Natural killer cell treated with Interleukin-12 subunit alpha and Interleukin-12 subunit beta and Interleukin-15 and Interleukin-18, amount 100 ng/mL, for 72 hours (primary cell): ENCODE data around the gene MYBPC2. TPM values are rescaled to one million over a fixed set of nuclear protein-coding genes. Genes with fewer than 3 reads are reported as not detected.

Experiments used
- ATAC-seq, 2 donors: fragments of 150-1000 bp; cut with Tn5 transposase in 1 of 2; sonication (Bioruptor Pico), chemical (Tn5 transposase) in 1 of 2; 2 replicates each; pipeline ENCODE4 v1.10.0; 2021
- DNase-seq: peaks from one replicate; pipeline ENCODE4 v3.0.0; 2022; ENCODE audit warnings: low spot score
- H3K27ac Mint-ChIP-seq, 2 donors: 1 replicate in 1 of 2; 2 replicates in 1 of 2; pipeline ENCODE4 v1.8.0; 2022; ENCODE audit warnings: mixed read lengths in 2 of 2, mild to moderate bottlenecking in 1 of 2, moderate library complexity in 1 of 2
- H3K27me3 Mint-ChIP-seq, 2 donors: 1 replicate in 1 of 2; 2 replicates in 1 of 2; pipeline ENCODE4 v1.8.0; 2022; ENCODE audit warnings: mixed read lengths in 2 of 2
- H3K36me3 Mint-ChIP-seq: one replicate; pipeline ENCODE4 v1.8.0; 2022; ENCODE audit warnings: mixed read lengths
- H3K4me1 Mint-ChIP-seq, 2 donors: 1 replicate in 1 of 2; 2 replicates in 1 of 2; pipeline ENCODE4 v1.8.0; 2022; ENCODE audit warnings: low read depth in 2 of 2, mixed read lengths in 2 of 2, mild to moderate bottlenecking in 1 of 2
- H3K4me3 Mint-ChIP-seq: one replicate; pipeline ENCODE4 v1.8.0; 2022; ENCODE audit warnings: mixed read lengths
- H3K9me3 Mint-ChIP-seq: 2 replicates; pipeline ENCODE4 v1.8.0; 2022; ENCODE audit warnings: mixed read lengths
- total RNA-seq, 2 donors: library from RNA; stranded (reverse); gene quantifications; one replicate each; pipeline ENCODE4 v1.2.3, GENCODE V29; 2022

Gene MYBPC2
- total RNA-seq, 2 donors from 2014 or later: 0.50 TPM; not detected in 1

- DNase-seq: no peak
- H3K27ac Mint-ChIP-seq: no peak overlapping the region
- peaks cover 20 to 24% of the 10 kb centered on the region in 2 donors for H3K4me1 Mint-ChIP-seq
- no peak for ATAC-seq
- H3K36me3 Mint-ChIP-seq: no peaks in the 10 kb centered on the region
- no peaks in the 10 kb centered on the region for H3K27me3 Mint-ChIP-seq
- no peak overlapping the region for H3K4me3 Mint-ChIP-seq
- H3K9me3 Mint-ChIP-seq: no peaks in the 10 kb centered on the region
Measured at GRCh38 chr19:50506700-50507099, 74.0 kb downstream of the MYBPC2 start.

GRCh38 chr19:50507376-50507775 lies 74.7 kb downstream of the MYBPC2 start:
- no peak overlapping the region for H3K27ac Mint-ChIP-seq

GRCh38 chr19:50508843-50509190 lies 76.1 kb downstream of the MYBPC2 start:
- H3K4me3 Mint-ChIP-seq: peak overlapping the region; percentile 65
- H3K4me1 Mint-ChIP-seq: peaks cover 22 to 26% of the 10 kb centered on the region in 2 donors
- DNase-seq: no peak
- H3K36me3 Mint-ChIP-seq: no peaks in the 10 kb centered on the region
- H3K27me3 Mint-ChIP-seq: no peaks in the 10 kb centered on the region
- peak overlapping the region; percentile 25 to 37 for H3K27ac Mint-ChIP-seq
- H3K9me3 Mint-ChIP-seq: no peaks in the 10 kb centered on the region
- ATAC-seq: no peak

More at GRCh38 chr19:50507376-50507775, 74.7 kb downstream of the MYBPC2 start:
- ATAC-seq (no peak), DNase-seq (no peak)
- Mint-ChIP-seq H3K4me1 (peaks cover 22 to 26% of the 10 kb centered on the region in 2 donors), H3K36me3 (no peaks in the 10 kb centered on the region), H3K4me3 (no peak overlapping the region), H3K9me3 (no peaks in the 10 kb centered on the region), H3K27me3 (no peaks in the 10 kb centered on the region)

GRCh38 chr19:50509366-50509765 lies 76.7 kb downstream of the MYBPC2 start:
- no peaks in the 10 kb centered on the region for H3K27me3 Mint-ChIP-seq
- H3K4me3 Mint-ChIP-seq: peak overlapping the region; percentile 65
- no peaks in the 10 kb centered on the region for H3K9me3 Mint-ChIP-seq
- DNase-seq (no peak), ATAC-seq (no peak)
- H3K4me1 Mint-ChIP-seq: peaks cover 22 to 26% of the 10 kb centered on the region in 2 donors
- H3K36me3 Mint-ChIP-seq: no peaks in the 10 kb centered on the region
- H3K27ac Mint-ChIP-seq: peak overlapping the region in 1 of 2 donors; percentile 37

- DNase-seq (no peak), ATAC-seq (no peak)
- Mint-ChIP-seq H3K4me3 (peak overlapping the region; percentile 94), H3K4me1 (peaks cover 22 to 26% of the 10 kb centered on the region in 2 donors), H3K36me3 (no peaks in the 10 kb centered on the region), H3K27ac (peak overlapping the region; percentile 60 to 88), H3K27me3 (no peaks in the 10 kb centered on the region), H3K9me3 (no peaks in the 10 kb centered on the region)
Measured at GRCh38 chr19:50510121-50510670, 77.5 kb downstream of the MYBPC2 start.

- Mint-ChIP-seq H3K27me3 (no peaks in the 10 kb centered on the region), H3K27ac (peak overlapping the region; percentile 60 to 88), H3K4me3 (peak overlapping the region; percentile 94), H3K36me3 (no peaks in the 10 kb centered on the region), H3K9me3 (no peaks in the 10 kb centered on the region), H3K4me1 (peaks cover 22 to 26% of the 10 kb centered on the region in 2 donors)
- DNase-seq: no peak
- no peak for ATAC-seq
Measured at GRCh38 chr19:50510700-50511068, 78.0 kb downstream of the MYBPC2 start.

- DNase-seq: peak; percentile 99
- peak within 1 kb of the TSS; percentile 94 for H3K4me3 Mint-ChIP-seq
- peaks cover 22 to 26% of the 10 kb centered on the region in 2 donors for H3K4me1 Mint-ChIP-seq
- H3K9me3 Mint-ChIP-seq: no peaks in the 10 kb centered on the region
- H3K27ac Mint-ChIP-seq: peak within 1 kb of the TSS; percentile 60 to 88
- no peaks in the 10 kb centered on the region for H3K36me3 Mint-ChIP-seq
- ATAC-seq: peak; percentile 97
- H3K27me3 Mint-ChIP-seq: no peaks in the 10 kb centered on the region
Measured at GRCh38 chr19:50511069-50511822, 78.6 kb downstream of the MYBPC2 start, which contains the start of gene JOSD2. JOSD2 (minus strand) TSS chr19:50511191; CDS start chr19:50510431, 760 bp downstream.

- peak overlapping the region; percentile 60 to 88 for H3K27ac Mint-ChIP-seq
Measured at GRCh38 chr19:50512112-50512998, 79.7 kb downstream of the MYBPC2 start.

GRCh38 chr19:50512999-50513745 lies 80.5 kb downstream of the MYBPC2 start:
- Mint-ChIP-seq H3K27me3 (no peaks in the 10 kb centered on the region), H3K36me3 (no peaks in the 10 kb centered on the region), H3K27ac (peak overlapping the region in 1 of 2 donors; percentile 31), H3K4me1 (peaks cover 19 to 23% of the 10 kb centered on the region in 2 donors), H3K4me3 (no peak overlapping the region), H3K9me3 (no peaks in the 10 kb centered on the region)
- no peak for DNase-seq
- no peak for ATAC-seq

More at GRCh38 chr19:50512112-50512998, 79.7 kb downstream of the MYBPC2 start:
- ATAC-seq (no peak), DNase-seq (no peak)
- no peaks in the 10 kb centered on the region for H3K9me3 Mint-ChIP-seq
- H3K27me3 Mint-ChIP-seq: no peaks in the 10 kb centered on the region
- H3K4me1 Mint-ChIP-seq: peaks cover 19 to 26% of the 10 kb centered on the region in 2 donors
- H3K4me3 Mint-ChIP-seq: peak overlapping the region; percentile 94
- H3K36me3 Mint-ChIP-seq: no peaks in the 10 kb centered on the region

- Mint-ChIP-seq H3K27me3 (no peaks in the 10 kb centered on the region), H3K27ac (peak within 1 kb of the TSS in 1 of 2 donors; percentile 31), H3K4me1 (peaks cover 16 to 19% of the 10 kb centered on the region in 2 donors), H3K4me3 (no peak within 1 kb of the TSS), H3K9me3 (no peaks in the 10 kb centered on the region), H3K36me3 (no peaks in the 10 kb centered on the region)
- DNase-seq (no peak), ATAC-seq (no peak)
Measured at GRCh38 chr19:50513746-50514345, 81.2 kb downstream of the MYBPC2 start, which contains the start of gene ASPDH. ASPDH (minus strand) TSS chr19:50513913; CDS start chr19:50513823, 90 bp downstream.

- Mint-ChIP-seq H3K27ac (no peak overlapping the region), H3K27me3 (no peaks in the 10 kb centered on the region), H3K4me1 (peaks cover 14 to 15% of the 10 kb centered on the region in 2 donors), H3K9me3 (no peaks in the 10 kb centered on the region), H3K4me3 (no peak overlapping the region), H3K36me3 (no peaks in the 10 kb centered on the region)
- ATAC-seq (no peak), DNase-seq (no peak)
Measured at GRCh38 chr19:50514346-50515167, 81.9 kb downstream of the MYBPC2 start.

- no peaks in the 10 kb centered on the region for H3K9me3 Mint-ChIP-seq
- H3K27ac Mint-ChIP-seq: no peak overlapping the region
- no peak overlapping the region for H3K4me3 Mint-ChIP-seq
- DNase-seq (no peak), ATAC-seq (no peak)
- H3K36me3 Mint-ChIP-seq: no peaks in the 10 kb centered on the region
- no peaks in the 10 kb centered on the region for H3K27me3 Mint-ChIP-seq
- peaks cover 14 to 15% of the 10 kb centered on the region in 2 donors for H3K4me1 Mint-ChIP-seq
Measured at GRCh38 chr19:50515168-50515561, 82.5 kb downstream of the MYBPC2 start.
